ENCODE results near the gene TOM1L1.
"Not testable (repeated sequence)": the region's sequence is repeated elsewhere in the genome, so short reads cannot be mapped to it uniquely, and the experiment has no call there.

TOM1L1 gene, protein sequence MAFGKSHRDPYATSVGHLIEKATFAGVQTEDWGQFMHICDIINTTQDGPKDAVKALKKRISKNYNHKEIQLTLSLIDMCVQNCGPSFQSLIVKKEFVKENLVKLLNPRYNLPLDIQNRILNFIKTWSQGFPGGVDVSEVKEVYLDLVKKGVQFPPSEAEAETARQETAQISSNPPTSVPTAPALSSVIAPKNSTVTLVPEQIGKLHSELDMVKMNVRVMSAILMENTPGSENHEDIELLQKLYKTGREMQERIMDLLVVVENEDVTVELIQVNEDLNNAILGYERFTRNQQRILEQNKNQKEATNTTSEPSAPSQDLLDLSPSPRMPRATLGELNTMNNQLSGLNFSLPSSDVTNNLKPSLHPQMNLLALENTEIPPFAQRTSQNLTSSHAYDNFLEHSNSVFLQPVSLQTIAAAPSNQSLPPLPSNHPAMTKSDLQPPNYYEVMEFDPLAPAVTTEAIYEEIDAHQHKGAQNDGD

DNA sequence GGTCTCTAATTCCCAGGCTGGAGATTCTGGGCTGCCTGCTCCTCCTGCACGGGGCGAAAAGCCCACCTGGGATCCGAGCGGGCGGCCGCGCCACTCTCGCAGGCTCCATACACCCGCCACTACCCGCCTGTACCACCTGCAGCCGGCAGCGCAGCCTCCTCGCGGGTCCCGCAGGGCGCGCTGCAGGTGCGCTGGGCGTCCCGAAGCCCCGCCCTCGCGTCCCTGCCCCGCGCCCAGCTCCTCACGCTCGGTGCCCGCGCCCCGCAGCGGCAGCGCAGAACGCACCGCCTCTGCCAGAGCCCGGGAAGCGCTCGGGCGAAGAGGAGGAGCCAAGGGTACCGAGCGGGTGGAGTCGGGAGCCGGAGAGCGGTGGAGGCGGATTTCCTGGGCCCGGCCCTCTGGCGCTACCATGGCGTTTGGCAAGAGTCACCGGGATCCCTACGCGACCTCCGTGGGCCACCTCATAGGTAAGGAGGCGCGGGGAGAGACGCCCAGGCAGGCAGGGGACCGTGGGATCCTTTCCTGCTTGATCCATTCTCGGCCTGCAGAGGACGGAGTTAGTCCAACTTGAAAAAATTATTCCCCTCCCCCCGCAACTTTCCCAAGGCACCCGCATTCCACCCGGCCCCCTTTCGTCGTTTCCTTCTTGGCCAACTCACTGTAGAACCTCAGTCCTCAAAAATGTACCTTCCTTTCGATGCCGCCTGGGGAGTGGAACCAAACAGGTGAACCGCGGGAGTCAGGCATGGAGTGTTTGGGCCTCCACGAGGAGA is at the start of gene TOM1L1:
TOM1L1 (plus strand) TSS at position 396 of the 773 bp plus-strand sequence; CDS start at position 410, 14 bp downstream.
- no peak for FAIRE-seq

DNA sequence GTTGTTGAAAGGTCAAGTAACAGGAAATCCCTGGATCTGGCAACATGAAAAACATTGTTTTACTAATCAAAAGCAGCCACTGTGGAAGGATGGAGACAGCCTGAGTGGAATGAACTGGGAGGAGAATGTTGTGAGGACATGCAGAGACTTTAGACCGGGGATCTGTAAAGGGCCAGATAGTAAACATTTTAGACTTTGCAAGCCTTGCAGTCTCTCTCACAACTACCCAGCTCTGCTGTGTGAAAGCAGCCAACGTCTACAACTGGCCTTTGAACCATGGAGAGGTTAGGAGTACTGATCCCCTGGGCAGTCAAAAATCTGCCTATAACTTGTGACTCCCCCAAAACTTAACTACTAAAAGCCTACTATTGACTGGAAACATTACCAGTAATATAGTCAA is 41.5 kb upstream of the TOM1L1 start:
- no peak for FAIRE-seq

DNA sequence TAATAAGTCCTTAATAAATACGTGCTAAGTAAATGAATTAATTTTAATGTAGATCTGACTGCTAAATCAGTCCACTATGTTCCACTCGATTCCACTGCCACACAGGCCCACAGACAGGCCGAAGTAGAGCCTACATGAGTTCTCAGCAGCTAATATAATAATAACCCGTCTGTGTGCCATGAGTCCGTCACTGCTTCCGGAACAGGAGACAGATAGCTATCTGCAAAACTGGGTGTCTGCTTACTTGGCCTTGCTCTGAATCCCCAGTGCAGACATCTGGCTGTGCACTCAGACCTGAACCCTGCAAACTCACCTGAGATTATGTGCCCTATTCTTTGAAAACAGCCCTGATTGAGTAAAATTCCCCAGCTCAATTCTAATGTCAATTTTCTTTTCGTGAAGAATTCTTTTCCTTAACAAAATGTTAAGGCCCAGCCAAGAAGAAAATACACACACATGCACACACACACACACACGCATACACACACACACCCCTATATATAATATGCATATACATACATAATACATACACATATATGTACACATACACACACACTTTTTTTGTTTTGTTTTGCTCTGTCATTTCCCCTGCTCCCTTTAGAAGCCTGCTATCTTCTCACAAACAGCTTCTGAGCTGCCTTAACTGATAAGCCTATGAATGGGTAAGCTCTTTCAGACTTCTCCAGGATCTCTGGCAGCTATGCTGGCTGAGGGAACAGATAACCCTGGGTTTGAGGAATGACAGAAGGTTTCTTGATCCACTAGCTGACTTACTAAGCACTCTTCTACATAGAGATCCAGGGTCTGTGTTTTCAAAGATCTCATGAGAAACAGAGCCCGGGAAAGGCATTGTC is 39.8 kb upstream of the TOM1L1 start:
- no peak for FAIRE-seq

DNA sequence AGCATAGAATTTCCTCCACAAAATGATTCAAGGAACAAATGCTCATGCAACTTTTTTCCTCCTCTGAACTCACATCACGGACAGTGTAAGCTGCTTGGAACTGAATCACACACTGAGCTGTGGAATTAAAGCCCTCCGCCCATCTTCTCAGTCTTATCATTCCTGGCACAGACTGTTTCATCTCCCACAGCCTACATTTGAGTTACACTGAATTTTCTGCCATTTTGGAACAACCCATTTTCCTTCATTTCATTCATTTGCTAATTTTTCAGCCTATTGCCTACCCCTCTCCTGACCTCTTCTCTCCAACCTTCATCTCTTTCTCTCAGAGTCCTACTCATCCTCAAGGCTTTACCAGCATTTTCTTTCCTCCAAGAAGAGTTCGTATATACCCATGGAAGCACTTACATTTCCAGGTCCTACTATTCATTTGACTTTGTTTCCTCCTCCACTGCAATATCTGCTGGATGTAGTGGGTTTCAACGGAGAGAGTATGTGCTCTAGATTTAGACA is 39.1 kb upstream of the TOM1L1 start:
- FAIRE-seq, result no peak

DNA sequence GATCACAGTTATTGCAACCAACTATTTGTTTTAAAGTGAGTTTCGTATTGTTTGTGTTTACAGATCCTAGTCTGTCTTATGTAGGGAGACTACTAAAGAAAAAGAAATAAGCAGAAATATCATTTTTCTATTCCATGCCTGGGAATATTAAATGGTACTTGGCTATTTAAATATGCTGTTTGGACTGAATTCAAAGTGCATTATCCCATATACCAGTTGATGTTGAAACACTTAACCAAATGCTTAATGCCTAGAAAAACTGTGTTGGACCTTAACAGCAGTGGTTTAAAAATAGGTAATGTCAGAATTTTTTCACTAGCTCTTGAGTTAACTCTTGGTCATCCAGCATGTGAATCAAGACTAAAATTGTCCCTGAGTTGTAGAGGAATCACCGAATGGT is 37.5 kb upstream of the TOM1L1 start:
- FAIRE-seq, result no peak

DNA sequence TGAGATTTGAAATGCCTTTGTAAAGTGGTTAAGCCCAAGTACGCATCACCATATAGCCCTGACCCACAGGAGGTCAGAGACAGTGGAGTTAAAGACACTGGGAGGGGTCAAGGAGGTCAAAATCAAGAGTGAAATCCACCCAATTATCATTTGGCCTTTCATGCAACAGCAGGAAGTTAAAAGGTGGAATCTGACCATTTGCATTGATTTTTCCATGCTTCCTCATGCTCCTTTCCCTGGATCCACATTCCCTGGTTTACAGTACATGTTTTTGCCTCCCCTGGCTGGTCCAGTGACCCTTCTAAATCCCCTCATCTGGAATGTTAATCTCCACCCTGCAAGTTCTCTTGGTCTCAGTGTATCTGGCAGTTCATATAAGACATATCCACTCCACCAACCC is 36.6 kb upstream of the TOM1L1 start:
- FAIRE-seq, result no peak

DNA sequence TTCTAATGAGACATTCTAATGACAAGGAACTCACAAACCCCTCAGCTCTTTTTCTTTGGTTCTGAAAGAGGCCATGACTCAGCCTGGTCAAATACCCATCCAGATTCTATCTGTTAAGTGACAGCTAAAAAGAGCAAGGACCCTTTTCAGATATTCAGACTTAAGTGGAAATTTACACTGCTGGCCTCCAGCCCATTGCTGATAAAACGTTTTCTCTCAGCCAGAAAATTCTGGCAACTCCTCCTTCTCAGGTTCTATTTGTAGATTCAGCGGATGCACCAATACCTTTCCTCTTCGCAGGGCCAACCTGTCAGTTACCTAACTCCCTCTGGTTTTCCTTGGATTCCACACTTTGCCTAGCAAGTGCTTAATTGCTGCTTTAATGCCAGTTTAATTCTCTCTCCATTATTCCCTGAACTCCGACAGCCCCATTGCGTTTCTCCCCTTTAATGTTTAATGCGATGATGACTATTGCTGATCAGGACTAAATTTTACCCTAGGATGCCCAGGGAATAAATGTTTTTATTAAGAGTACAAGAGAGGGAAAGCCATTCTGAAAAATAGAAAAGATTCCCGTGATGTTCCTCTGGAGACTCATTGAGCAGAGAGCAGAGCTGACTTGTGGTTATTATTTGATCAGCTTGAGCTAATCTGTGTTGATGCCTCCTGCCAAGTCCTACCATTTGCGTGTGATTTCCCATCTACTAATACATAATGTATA is 35.9 kb upstream of the TOM1L1 start:
- no peak for FAIRE-seq

DNA sequence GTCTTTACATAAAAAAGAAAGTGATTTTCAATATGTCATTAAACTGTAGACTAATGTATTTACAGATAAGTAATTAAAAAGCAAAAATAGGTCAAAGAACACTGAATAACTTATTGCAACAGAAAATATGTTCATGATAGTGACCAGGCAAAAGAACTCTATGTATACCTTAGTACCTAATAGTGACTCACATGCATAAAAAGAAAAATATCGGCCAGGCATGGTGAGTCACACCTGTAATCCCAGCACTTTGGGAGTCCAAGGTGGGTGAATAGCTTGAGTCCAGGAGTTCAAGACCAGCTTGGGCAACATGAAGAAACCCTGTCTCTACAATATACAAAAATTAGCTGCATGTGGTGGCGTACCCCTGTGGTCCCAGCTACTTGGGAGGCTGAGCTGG is 33.0 kb upstream of the TOM1L1 start:
- FAIRE-seq, result no peak

DNA sequence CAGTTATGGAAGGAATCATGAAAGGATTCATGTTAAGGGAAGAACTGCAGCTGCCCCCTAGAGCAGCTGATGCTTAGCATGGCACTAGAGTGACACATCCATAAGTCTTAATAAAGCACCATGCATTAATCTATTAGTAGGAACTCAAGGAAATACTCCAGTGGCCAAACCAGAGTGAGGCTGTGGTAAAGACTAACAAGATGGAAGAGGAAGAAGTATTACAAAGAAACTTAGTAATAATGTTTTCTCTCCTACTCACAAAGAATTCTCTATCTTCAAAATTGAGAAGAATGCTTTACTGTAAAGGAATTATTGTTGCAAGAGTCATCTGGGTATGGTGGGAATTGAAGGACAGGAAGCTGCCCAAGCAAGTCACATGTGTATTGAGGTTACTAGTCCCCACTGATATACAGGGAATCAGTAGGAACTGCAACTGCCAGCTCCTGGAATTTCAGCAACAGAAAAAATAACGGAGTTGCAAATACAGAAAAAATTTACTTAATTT is 29.9 kb upstream of the TOM1L1 start:
- FAIRE-seq, result no peak

DNA sequence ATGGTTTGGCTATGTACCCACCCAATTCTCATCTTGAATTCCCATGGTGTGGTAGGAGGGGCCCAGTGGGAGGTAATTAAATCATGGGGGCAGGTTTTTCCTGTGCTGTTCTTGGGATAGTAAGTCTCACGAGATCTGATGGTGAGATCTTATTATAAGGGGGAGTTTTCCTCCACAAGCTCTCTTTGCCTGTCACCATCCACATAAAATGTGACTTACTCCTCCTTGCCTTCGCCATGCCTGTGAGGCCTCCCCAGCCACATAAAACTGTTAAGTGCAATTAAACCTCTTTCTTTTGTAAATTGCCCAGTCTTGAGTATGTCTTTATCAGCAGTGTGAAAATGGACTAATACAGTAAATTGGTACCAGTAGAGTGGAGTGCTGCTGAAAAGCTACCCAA is 24.7 kb upstream of the TOM1L1 start:
- not testable (repeated sequence) for FAIRE-seq

DNA sequence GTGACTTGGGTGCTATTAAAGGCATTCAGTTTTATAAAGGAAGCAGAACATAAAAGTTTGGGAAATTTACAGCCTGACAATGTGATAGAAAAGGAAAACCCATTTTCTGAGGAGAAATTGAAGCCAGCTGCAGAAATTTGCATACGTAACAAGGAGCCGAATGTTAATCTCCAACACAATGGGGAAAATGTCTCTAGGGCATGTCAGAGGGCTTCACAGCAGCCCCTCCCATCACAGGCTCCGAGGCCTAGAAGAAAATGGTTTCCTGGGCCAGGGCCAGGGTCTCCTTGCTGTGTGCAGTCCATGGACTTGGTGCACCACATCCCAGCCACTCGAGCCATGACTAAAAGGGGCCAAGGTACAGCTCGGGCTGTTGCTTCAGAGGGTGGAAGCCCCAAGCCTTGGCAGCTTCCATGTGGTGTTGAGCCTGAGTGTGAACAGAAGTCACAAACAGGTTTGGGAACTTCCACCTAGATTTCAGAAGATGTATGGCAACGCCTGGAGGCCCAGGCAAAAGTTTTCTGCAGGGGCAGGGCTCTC is 23.9 kb upstream of the TOM1L1 start:
- FAIRE-seq, result no peak

DNA sequence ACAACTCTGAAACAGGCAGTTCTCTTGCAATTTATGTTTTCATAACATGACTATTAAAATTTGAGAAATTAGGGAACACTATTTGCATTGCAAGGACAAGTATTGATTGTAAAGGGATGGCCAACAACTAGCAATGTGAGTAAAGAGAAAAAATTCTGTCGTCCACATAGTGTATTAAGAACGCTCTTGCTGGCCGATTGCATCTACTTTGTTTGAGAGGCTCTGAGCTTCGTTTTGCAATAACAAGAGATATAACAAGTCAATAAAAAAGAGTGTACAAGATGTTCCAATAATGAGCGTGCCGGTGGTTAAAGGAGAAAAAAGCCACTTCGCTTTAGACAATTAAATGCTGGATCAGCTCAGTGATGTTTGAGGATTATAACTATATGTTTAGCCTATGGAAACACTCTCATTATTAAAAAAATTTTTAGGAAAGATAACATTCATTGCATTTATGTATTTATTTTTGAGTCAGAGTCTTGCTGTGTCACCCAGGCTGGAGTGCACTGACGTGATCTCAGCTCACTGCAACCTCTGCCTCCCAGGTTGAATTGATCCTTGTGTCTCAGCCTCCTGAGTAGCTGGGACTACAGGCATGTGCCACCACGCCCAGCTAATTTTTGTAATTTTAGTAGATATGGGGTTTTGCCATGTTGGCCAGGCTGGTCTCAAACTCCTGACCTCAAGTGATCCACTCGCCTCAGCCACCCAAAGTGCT is 19.2 kb upstream of the TOM1L1 start:
- FAIRE-seq, result no peak

DNA sequence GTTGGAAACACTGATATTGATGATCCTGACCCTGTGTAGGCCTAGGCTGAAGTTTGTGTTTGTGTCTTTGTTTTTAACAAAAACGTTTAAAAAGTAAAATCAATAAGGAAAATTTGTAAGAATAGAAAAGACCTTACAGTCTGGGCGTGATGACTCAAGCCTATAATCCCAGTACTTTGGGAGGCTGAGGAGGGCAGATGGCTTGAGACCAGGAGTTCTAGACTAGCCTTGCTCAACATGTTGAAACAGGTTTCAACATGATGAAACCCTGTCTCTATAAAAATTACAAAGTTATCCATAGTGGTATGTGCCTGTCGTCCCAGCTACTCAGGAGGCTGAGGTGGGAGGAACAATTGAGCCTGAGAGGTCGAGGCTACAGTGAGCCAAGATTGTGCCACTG is 18.3 kb upstream of the TOM1L1 start:
- FAIRE-seq, result no peak

DNA sequence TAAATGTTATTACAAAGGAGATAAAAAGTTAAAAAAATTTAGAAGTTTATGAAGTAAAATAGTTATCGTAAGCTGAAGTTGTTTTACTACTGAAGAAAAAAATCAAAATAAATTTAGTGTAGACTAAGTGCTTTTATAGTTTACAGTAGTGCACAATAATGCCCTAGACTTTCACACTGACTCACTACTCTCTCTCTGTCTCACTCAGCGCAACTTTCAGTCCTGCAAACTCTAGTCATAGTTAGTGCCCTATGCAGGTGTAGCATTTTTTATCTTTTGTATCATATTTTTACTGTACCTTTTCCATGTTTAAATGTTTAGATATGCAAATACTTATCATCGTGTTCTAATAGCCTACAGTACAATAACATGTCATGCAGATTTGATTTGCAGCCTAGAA is 17.7 kb upstream of the TOM1L1 start:
- no peak for FAIRE-seq

DNA sequence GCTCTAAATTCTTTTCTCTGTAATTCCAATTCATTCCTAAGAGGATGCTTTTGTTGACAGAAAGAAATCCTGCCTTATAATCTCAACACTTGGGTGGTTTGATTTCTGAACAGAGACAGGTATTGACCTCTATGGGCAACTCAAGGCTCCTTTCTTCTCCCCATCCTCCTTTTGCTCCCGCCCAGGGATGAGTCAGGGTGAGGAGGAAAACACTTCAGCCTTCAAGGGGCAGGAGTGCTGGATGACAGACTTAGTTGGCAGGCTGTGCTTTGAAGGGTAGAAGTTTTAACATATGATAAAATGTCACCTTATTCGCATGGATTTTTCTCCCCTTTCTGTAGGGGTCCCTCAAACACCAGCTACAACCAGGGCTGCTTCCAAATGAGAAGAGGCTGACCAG is 16.7 kb upstream of the TOM1L1 start:
- no peak for FAIRE-seq

DNA sequence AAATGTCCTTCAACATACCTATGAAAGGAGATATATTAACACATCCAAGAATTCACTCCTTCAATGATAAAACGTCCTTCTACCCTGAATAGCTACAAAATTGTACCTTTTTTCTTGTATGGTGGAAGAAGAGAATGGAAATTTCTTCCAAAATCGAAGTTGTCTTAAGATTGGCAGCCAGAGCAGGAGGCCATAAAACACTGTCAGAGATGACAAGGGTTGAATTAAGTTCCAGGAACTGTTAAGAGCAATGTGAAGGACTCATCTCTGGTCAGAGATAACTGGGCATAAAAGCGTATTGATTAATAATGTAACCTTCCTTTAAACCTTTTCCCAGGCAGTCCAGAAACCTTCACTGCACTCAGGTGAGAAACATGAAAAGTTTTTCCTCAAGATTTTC is 12.9 kb upstream of the TOM1L1 start:
- FAIRE-seq, result no peak

DNA sequence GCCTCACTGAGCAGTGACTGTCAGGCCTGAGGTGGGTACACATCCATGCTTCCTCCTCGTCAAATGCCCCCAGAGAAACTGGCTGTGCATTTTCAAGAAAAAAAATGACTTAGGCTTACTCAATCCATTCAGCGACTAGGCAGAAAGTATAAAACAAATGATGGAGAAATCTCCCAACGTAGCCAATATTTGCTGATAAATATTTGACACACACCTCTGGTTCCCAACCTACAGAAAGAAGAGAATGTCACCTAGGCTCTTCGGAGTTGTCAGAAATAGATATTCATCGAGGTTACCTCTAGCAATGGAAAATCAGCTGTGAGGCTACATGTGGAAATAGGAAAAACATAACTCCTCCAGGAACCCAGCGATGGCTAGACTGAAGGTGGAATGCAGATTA is 12.4 kb upstream of the TOM1L1 start:
- no peak for FAIRE-seq

DNA sequence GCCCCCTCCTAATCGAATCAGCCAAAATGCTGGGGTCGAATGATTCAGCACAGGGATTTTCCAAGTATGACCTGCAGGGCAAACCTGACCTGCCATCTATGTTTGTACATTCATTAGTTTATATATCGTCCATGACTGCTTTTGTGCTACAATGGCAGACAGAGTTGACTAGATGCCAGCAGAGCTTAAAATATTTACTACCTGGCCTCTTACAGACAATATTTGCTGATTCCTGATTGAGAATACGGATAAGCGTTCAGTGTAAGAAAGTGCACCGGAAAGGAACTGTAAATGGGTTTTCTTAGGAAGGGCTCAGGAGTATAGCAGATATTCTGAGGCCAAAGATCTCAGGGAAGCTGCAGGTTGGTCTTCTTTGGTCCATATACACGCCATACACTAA is 11.7 kb upstream of the TOM1L1 start:
- FAIRE-seq, result no peak

DNA sequence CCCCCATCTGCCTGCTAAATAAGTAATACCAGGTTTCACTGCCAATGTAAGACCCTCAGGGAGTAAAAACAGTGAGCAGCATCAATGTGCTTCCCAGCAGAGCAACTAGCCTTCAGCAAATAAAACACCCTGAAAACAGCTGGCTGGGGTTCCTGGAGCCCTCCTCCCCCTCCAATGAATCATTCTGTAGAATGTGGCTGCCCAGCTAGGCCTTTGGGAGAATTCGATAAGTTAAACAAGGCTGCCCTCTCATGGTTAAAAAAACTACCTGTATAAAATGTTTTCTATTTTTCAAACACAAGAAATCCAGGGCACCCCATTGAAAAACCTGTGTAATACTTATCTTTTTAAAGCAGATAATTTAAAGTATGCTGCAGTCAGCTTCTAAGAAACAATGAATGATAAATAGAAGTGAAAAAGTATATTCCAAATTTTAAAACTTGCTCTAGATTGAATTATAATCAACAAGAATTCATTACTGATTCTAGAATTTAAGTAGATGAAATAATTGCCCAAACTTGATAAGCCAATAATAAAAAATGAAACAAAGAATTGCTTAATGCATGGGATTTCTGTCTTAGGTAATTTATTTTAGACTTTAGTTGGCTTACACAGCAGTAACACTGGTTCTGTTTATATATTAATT is 9.4 kb upstream of the TOM1L1 start:
- peak; percentile 68 for FAIRE-seq

DNA sequence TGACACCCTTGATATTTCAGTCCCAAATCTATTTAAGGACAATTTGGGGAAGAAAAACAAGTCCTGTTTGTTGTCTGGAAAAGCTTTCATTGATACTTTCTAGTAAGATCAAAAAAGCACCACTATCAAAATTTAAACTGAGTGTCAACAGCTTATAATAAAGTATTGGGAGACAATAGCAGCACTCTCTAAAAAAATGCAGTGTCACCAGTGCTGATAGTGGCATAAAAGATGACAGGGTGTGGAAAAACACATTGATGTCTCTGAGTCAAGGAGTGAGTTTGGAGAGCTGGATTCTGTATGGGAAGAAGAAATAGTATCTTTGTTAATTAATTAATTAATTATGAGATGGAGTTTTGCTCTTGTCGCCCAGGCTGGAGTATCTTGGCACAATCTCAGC is 8.3 kb upstream of the TOM1L1 start:
- no peak for FAIRE-seq
